Measurements from ENCODE around the gene NAP1L5.

DNA sequence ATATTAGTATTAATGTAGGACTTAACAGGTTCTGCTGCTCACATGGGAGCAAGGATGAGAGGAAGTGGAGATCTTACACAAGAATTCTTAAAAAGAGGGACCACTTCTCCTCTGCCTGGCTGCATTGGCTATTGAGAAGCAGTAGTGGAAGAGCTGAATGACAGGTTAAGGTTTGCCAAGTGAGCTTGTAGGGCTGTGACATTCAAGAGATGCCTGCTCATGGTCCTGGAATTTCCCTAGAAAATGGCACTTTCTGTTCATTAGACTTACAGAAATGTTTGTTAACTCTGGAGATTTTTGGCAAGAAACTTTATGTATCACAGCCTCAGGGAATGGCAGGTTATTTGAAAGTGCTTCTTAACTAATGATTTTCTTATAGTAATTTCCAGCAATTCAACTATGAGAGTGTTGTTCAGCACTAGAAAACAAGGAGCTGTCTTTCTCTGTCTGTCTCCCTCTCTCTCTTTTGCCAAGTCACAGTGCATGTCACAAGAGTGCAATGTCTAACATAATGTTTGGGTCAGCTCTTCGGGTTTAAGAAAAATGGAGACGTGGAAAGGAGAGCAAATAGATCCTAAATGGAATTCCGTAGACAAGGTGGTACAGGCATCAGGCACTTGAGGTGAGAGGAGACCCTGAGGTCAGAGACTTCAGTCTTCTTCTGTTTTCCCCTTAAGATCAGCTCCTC is 8.3 kb upstream of the NAP1L5 start:
- TF ChIP-seq, protein P1, sequence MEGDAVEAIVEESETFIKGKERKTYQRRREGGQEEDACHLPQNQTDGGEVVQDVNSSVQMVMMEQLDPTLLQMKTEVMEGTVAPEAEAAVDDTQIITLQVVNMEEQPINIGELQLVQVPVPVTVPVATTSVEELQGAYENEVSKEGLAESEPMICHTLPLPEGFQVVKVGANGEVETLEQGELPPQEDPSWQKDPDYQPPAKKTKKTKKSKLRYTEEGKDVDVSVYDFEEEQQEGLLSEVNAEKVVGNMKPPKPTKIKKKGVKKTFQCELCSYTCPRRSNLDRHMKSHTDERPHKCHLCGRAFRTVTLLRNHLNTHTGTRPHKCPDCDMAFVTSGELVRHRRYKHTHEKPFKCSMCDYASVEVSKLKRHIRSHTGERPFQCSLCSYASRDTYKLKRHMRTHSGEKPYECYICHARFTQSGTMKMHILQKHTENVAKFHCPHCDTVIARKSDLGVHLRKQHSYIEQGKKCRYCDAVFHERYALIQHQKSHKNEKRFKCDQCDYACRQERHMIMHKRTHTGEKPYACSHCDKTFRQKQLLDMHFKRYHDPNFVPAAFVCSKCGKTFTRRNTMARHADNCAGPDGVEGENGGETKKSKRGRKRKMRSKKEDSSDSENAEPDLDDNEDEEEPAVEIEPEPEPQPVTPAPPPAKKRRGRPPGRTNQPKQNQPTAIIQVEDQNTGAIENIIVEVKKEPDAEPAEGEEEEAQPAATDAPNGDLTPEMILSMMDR (IDR thresholded peaks at IDR 0.05; ENCODE audit: low read depth, low read length): no peak
- no peak for TF ChIP-seq EZH2phosphoT487 (IDR thresholded peaks at IDR 0.05; ENCODE audit: low read depth)

All from OCI-LY3 (cell line).